K562 (cell line): ENCODE data around the gene WRAP53. TPM values are rescaled to one million over a fixed set of nuclear protein-coding genes. Genes with fewer than 3 reads are reported as not detected.

Experiments
- BCL6 ChIP-seq: fragments of 250-450 bp; sonication (Bioruptor Pico); IDR thresholded peaks from 2 replicates; pipeline ENCODE4 v1.4.0; 2020
- GATAD2A ChIP-seq: fragments of 450-650 bp; IDR thresholded peaks from 2 replicates; pipeline ENCODE4 v1.6.1; 2017
- KAT7 ChIP-seq: sonication (generic); formaldehyde crosslinking; IDR thresholded peaks from 2 replicates; pipeline ENCODE4 v1.8.0; 2022; ENCODE audit warnings: missing genetic modification reagents, mild to moderate bottlenecking, borderline replicate concordance
- NR2C2 ChIP-seq, 2 experiments: fragments of 200-800 bp in 1 of 2; sonication (Bioruptor generic) in 1 of 2; sonication (generic) in 1 of 2; formaldehyde crosslinking in 1 of 2; IDR thresholded peaks; 2 replicates each; pipeline versions ENCODE4 v1.6.1 to v1.8.0; 2016 to 2022; ENCODE audit warnings: mild to moderate bottlenecking in 1 of 2, missing compliant biosample characterization in 1 of 2, missing genetic modification characterization in 1 of 2, missing genetic modification reagents in 1 of 2
- NRF1 ChIP-seq, 2 experiments: fragments of 450-650 bp; IDR thresholded peaks in 1 of 2; conservative IDR thresholded peaks in 1 of 2; 2 replicates each; pipeline ENCODE4 v1.6.1; 2014; ENCODE audit warnings: mild to moderate bottlenecking in 2 of 2
- RAD51 ChIP-seq: fragments of 450-650 bp; IDR thresholded peaks from 2 replicates; pipeline ENCODE4 v1.7.1; 2016; ENCODE audit warnings: low read depth, mild to moderate bottlenecking, borderline replicate concordance
- SIRT6 ChIP-seq: IDR thresholded peaks from one replicate; pipeline ENCODE4 v1.6.1; 2012; ENCODE audit warnings: low read depth, mild to moderate bottlenecking, control low read depth, inconsistent platforms, low read length, moderate library complexity
- ZNF431 ChIP-seq: sonication (generic); formaldehyde crosslinking; IDR thresholded peaks from 2 replicates; pipeline ENCODE4 v1.8.0; 2022; ENCODE audit warnings: mild to moderate bottlenecking, missing genetic modification reagents
- ZNF561 ChIP-seq: fragments of 450-650 bp; formaldehyde crosslinking; conservative IDR thresholded peaks from 2 replicates; pipeline ENCODE4 v1.4.0; 2020; ENCODE audit warnings: mild to moderate bottlenecking, moderate library complexity
- ZNF766 ChIP-seq: fragments of 200-800 bp; sonication (Bioruptor generic); conservative IDR thresholded peaks from 2 replicates; pipeline ENCODE4 v1.6.1; 2016; ENCODE audit warnings: missing genetic modification characterization, missing compliant biosample characterization
- polyA plus RNA-seq, 8 experiments: library from polyadenylated mRNA; depleted of rRNA in 4 of 8; stranded (reverse) in 5 of 8; unstranded in 3 of 8; fragments of >200 nt; fragmentation: Nextera tagmentation in 2 of 8; fragmentation: Illumina TruSeq in 1 of 8; extraction: Ambion mirVana in 2 of 8; extraction: Trizol in 1 of 8; gene quantifications; 2 replicates each; pipeline versions ENCODE4 v1.2.1 to v1.2.3, GENCODE V29; 2011 to 2014; ENCODE audit warnings: inconsistent platforms in 1 of 8, missing spikeins in 1 of 8
- total RNA-seq, 7 experiments: library from RNA; depleted of rRNA in 6 of 7; stranded (reverse); fragments of >200 nt in 6 of 7; fragmentation: Illumina TruSeq in 2 of 7; extraction: Trizol in 2 of 7; gene quantifications; 2 replicates each; pipeline versions ENCODE4 v1.2.1 to v1.2.3, GENCODE V29; 2011 to 2021; ENCODE audit warnings: low replicate concordance in 1 of 7
- TF ChIP-seq, protein P1 (sequence below): fragments of 450-650 bp; IDR thresholded peaks from 2 replicates; pipeline ENCODE4 v1.7.1; 2018; ENCODE audit warnings: mild to moderate bottlenecking, low read depth; ENCODE audit not compliant: partially characterized antibody
- TF ChIP-seq, protein P2 (sequence below), 2 experiments: fragments of 450-650 bp in 1 of 2; IDR thresholded peaks; 2 replicates each; pipeline ENCODE4 v1.6.1; 2011 to 2017; ENCODE audit warnings: low read depth in 2 of 2, antibody characterized with exemption in 1 of 2, borderline replicate concordance in 1 of 2, low read length in 1 of 2, mild to moderate bottlenecking in 1 of 2, mixed read lengths in 1 of 2; ENCODE audit not compliant: control insufficient read depth in 1 of 2
- TF ChIP-seq, protein P3 (sequence below): IDR thresholded peaks from 2 replicates; pipeline ENCODE4 v1.6.1; 2011; ENCODE audit warnings: borderline replicate concordance, low read depth, mild to moderate bottlenecking, moderate library complexity, low read length; ENCODE audit not compliant: insufficient read depth, poor library complexity, severe bottlenecking
- TF ChIP-seq, protein P4 (sequence below), 2 experiments: fragments of 450-650 bp; IDR thresholded peaks; 2 replicates each; pipeline ENCODE4 v1.6.1; 2016
- TF ChIP-seq, protein P5 (sequence below): fragments of 450-650 bp; IDR thresholded peaks from 2 replicates; pipeline ENCODE4 v1.6.1; 2016; ENCODE audit warnings: low read depth, mild to moderate bottlenecking, moderate library complexity

The WRAP53 gene
- total and polyA plus RNA-seq, 9 of the 15 experiments (the other 6 are each of a cell fraction or from before 2014, with no cell fraction given), result 0.72 to 18.2 (median 13.4) TPM

DNA sequence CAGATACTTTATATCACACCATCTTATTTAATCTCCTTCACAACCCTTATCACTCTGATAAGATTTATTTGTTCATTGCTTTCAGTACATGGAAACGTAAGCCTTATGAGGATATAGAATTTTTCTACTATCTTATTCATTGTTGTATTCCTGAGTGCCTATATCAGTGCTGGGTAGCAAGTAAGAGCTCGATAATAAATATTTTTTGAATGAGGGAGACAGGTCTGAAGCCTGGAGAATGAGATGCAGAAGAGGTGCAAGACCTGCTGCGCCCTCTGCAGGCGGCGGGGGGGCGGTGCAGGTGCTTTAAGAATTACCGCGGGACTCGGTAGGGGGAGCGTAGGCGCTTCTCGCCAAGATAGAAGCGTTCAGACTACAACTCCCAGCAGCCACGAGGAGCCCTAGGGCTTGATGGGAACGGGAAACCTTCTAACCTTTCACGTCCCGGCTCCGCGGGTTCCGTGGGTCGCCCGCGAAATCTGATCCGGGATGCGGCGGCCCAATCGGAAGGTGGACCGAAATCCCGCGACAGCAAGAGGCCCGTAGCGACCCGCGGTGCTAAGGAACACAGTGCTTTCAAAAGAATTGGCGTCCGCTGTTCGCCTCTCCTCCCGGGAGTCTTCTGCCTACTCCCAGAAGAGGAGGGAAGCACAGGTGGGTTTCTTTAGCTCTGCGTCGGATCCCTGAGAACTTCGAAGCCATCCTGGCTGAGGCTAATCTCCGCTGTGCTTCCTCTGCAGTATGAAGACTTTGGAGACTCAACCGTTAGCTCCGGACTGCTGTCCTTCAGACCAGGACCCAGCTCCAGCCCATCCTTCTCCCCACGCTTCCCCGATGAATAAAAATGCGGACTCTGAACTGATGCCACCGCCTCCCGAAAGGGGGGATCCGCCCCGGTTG, at the start of gene WRAP53 (continued):
- peak; percentile 92 for TF ChIP-seq NR2C2 (CRISPR knock-in tag; IDR thresholded peaks at IDR 0.05)
- peak; percentile 98 for TF ChIP-seq NR2C2 (tag; IDR thresholded peaks at IDR 0.05)
- TF ChIP-seq BCL6 (CRISPR knock-in tag), result no peak
- no peak for TF ChIP-seq SIRT6
- no peak for TF ChIP-seq ZNF561 (CRISPR knock-in tag)
- TF ChIP-seq, protein P1, sequence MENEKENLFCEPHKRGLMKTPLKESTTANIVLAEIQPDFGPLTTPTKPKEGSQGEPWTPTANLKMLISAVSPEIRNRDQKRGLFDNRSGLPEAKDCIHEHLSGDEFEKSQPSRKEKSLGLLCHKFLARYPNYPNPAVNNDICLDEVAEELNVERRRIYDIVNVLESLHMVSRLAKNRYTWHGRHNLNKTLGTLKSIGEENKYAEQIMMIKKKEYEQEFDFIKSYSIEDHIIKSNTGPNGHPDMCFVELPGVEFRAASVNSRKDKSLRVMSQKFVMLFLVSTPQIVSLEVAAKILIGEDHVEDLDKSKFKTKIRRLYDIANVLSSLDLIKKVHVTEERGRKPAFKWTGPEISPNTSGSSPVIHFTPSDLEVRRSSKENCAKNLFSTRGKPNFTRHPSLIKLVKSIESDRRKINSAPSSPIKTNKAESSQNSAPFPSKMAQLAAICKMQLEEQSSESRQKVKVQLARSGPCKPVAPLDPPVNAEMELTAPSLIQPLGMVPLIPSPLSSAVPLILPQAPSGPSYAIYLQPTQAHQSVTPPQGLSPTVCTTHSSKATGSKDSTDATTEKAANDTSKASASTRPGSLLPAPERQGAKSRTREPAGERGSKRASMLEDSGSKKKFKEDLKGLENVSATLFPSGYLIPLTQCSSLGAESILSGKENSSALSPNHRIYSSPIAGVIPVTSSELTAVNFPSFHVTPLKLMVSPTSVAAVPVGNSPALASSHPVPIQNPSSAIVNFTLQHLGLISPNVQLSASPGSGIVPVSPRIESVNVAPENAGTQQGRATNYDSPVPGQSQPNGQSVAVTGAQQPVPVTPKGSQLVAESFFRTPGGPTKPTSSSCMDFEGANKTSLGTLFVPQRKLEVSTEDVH, result peak; percentile 29
- TF ChIP-seq, protein P2, sequence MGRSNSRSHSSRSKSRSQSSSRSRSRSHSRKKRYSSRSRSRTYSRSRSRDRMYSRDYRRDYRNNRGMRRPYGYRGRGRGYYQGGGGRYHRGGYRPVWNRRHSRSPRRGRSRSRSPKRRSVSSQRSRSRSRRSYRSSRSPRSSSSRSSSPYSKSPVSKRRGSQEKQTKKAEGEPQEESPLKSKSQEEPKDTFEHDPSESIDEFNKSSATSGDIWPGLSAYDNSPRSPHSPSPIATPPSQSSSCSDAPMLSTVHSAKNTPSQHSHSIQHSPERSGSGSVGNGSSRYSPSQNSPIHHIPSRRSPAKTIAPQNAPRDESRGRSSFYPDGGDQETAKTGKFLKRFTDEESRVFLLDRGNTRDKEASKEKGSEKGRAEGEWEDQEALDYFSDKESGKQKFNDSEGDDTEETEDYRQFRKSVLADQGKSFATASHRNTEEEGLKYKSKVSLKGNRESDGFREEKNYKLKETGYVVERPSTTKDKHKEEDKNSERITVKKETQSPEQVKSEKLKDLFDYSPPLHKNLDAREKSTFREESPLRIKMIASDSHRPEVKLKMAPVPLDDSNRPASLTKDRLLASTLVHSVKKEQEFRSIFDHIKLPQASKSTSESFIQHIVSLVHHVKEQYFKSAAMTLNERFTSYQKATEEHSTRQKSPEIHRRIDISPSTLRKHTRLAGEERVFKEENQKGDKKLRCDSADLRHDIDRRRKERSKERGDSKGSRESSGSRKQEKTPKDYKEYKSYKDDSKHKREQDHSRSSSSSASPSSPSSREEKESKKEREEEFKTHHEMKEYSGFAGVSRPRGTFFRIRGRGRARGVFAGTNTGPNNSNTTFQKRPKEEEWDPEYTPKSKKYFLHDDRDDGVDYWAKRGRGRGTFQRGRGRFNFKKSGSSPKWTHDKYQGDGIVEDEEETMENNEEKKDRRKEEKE (IDR thresholded peaks at IDR 0.05; ENCODE audit: borderline replicate concordance in 1 of 2, control insufficient read depth in 1 of 2, low read depth in 2 of 2, low read length in 1 of 2), result no peak
- TF ChIP-seq, protein P3, sequence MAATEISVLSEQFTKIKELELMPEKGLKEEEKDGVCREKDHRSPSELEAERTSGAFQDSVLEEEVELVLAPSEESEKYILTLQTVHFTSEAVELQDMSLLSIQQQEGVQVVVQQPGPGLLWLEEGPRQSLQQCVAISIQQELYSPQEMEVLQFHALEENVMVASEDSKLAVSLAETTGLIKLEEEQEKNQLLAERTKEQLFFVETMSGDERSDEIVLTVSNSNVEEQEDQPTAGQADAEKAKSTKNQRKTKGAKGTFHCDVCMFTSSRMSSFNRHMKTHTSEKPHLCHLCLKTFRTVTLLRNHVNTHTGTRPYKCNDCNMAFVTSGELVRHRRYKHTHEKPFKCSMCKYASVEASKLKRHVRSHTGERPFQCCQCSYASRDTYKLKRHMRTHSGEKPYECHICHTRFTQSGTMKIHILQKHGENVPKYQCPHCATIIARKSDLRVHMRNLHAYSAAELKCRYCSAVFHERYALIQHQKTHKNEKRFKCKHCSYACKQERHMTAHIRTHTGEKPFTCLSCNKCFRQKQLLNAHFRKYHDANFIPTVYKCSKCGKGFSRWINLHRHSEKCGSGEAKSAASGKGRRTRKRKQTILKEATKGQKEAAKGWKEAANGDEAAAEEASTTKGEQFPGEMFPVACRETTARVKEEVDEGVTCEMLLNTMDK, result peak; percentile 76
- TF ChIP-seq, protein P4, sequence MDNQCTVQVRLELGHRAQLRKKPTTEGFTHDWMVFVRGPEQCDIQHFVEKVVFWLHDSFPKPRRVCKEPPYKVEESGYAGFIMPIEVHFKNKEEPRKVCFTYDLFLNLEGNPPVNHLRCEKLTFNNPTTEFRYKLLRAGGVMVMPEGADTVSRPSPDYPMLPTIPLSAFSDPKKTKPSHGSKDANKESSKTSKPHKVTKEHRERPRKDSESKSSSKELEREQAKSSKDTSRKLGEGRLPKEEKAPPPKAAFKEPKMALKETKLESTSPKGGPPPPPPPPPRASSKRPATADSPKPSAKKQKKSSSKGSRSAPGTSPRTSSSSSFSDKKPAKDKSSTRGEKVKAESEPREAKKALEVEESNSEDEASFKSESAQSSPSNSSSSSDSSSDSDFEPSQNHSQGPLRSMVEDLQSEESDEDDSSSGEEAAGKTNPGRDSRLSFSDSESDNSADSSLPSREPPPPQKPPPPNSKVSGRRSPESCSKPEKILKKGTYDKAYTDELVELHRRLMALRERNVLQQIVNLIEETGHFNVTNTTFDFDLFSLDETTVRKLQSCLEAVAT (IDR thresholded peaks at IDR 0.05), result no peak
- no peak for TF ChIP-seq ZNF431 (CRISPR knock-in tag)
- TF ChIP-seq ZNF766, result peak; percentile 75
- TF ChIP-seq, protein P5, sequence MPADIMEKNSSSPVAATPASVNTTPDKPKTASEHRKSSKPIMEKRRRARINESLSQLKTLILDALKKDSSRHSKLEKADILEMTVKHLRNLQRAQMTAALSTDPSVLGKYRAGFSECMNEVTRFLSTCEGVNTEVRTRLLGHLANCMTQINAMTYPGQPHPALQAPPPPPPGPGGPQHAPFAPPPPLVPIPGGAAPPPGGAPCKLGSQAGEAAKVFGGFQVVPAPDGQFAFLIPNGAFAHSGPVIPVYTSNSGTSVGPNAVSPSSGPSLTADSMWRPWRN, result no peak
- no peak for TF ChIP-seq GATAD2A
- TF ChIP-seq KAT7, result no peak
- TF ChIP-seq NRF1 (conservative IDR thresholded peaks at IDR 0.05 in 1 of 2, IDR thresholded peaks at IDR 0.05 in 1 of 2), result peak in 1 of 2 experiments; percentile 52; a peak in 3 of 4 replicates
- TF ChIP-seq RAD51, result no peak
